Anterior cingulate cortex (tissue), 58 donors: ENCODE measurements around the gene AP5B1.
"Not testable (repeated sequence)": the region's sequence is repeated elsewhere in the genome, so short reads cannot be mapped to it uniquely, and the experiment has no call there.

Experiments used
- DNase-seq, 58 donors: peaks; one replicate each; lab custom pipeline; 2025; lab: John Stamatoyannopoulos, UW

Gene AP5B1

GRCh38 chr11:65770951-65771567 is 9.7 kb downstream of the AP5B1 start:
- no peak for DNase-seq

DNA sequence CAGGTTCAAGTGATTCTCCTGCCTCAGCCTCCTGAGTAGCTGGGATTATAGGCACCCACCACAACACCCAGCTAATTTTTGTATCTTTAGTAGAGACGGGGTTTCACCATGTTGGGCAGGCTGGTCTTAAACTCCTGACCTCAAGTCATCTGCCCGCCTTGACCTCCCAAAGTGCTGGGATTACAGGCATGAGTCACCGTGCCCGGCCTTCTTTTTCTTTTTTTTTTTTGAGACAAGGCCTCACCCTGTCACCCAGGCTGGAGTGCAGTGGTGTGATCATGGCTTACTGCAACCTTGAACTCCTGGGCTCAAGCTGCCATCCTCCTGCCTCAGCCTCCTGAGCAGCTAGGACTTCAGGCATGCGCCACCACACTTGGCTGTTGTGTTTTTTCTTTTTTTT is 13.0 kb downstream of the AP5B1 start:
- DNase-seq, result not testable (repeated sequence)

DNA sequence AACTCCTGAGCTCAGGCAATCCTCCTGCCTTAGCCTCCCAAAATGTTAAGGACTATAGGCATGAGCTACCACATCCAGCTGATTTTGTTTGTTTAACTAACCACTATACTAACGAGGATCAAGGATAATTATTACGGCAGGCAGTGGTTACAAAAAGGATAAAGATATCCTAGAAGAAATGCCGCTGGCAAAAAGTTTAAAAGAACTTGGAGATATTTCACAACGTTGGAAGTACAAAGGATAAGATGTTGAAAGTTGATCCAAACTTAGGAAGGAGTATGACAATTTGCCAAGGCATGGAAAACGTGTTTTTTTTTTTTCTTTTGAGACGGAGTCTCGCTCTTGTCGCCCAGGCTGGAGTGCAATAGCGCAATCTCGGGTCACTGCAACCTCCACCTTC is 13.4 kb downstream of the AP5B1 start:
- no peak for DNase-seq

- DNase-seq, result no peak
Measured at GRCh38 chr11:65766535-65766934, 14.2 kb downstream of the AP5B1 start.

- DNase-seq, result no peak
Measured at GRCh38 chr11:65764434-65764833, 16.3 kb downstream of the AP5B1 start.

- DNase-seq, result not testable (repeated sequence)
Measured at GRCh38 chr11:65762816-65763215, 18.0 kb downstream of the AP5B1 start.

DNA sequence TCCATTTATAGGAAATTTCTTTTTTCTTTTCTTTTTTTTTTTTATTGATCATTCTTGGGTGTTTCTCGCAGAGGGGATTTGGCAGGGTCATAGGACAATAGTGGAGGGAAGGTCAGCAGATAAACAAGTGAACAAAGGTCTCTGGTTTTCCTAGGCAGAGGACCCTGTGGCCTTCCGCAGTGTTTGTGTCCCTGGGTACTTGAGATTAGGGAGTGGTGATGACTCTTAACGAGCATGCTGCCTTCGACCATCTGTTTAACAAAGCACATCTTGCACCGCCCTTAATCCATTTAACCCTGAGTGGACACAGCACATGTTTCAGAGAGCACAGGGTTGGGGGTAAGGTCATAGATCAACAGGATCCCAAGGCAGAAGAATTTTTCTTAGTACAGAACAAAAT is 18.6 kb downstream of the AP5B1 start:
- DNase-seq, result not testable (repeated sequence)

- no peak for DNase-seq
Measured at GRCh38 chr11:65745049-65745448, 35.7 kb downstream of the AP5B1 start.

DNA sequence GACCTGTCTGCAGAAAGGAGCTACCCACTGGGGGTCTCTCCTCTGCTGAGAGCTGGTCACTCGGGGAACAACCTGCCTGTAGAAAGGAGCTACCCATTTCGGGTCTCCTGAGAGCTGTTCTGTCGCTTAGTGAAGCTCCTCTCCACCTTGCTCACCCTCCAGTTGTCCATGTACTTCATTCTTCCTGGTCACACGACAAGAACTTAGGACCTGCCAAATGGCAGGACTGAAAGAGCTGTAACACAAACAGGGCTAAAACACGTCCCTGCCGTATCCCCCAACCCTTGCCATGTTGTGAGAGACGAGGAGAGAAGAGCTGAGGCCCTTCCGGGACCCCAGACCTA is 36.1 kb downstream of the AP5B1 start:
- no peak for DNase-seq

DNA sequence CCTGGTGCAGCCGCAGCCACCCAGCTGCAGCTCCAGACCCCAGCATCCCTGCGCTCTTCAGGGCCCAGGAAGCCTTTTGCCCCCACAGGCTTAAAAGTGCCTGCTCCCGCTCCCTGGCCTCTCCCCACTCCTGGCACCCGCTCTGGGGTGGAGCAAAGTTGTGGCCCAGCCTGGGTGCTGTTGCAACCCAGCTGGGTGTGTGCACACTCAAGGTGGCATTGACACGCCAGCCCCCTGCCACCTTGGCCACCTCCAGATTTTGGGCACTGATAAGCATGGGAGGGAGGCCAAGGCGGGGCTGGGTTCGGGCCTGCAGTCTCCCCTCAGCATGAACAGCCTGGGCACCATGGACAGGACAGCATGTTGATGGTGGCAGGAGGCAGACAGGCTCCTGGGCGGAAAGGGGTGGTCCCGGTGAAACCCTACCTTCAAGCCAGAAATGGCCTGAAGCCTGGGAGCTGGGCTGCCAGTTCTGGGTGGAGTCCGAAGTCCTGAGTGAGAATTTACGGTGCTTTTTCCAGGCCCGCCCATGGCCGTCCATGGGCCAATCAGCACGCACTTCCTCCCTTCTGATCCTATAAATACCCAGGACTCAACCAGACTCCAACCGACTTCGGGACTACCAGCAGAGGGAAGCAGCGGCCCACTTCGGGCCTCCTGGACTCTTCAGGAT is 36.6 kb downstream of the AP5B1 start:
- no peak for DNase-seq

GRCh38 chr11:65743681-65744025 is 37.1 kb downstream of the AP5B1 start:
- no peak for DNase-seq

- DNase-seq, result no peak
Measured at GRCh38 chr11:65742353-65742752, 38.4 kb downstream of the AP5B1 start.

DNA sequence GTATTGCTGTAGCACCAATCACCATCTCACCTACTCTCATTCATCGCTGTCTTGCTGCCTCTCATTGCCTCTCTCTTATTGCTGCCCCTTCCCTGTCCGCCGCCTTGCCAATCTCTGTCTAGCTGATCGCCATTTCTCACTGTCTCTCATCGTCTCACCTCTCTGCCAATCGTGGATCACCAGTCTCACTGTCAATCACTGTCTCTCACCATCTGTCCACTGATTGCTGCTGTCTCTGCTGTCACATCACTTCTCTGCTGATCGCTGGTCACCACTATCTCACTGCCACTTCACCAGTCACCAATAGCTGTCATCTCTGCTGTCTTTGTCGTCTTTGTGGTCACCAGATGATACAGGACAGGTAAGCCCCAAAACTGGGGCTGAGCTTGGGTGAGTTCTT is 39.6 kb downstream of the AP5B1 start:
- no peak for DNase-seq

- DNase-seq, result no peak
Measured at GRCh38 chr11:65739022-65739421, 41.8 kb downstream of the AP5B1 start.

GRCh38 chr11:65736810-65737209 is 44.0 kb downstream of the AP5B1 start:
- no peak for DNase-seq

GRCh38 chr11:65735111-65735510 is 45.7 kb downstream of the AP5B1 start:
- DNase-seq, result not testable (repeated sequence)

DNA sequence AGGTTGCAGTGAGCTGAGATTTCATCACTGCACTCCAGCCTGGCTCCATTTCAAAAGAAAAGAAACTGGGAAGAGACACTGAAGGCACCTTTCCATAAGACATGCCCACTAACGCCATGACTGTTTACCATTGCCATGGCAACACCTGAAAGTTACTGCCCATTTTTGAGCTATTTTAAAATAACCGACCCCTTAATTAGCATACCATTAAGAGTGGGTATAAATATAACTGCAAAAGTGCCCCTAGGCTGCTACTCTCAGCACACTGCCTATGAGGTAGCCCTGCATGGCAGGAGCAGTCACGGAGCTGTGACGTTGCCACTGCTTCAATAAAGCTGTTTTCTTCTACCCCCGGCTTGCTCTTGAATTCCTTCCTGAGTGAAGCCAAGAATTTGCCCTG is 50.3 kb downstream of the AP5B1 start:
- DNase-seq, result no peak

DNA sequence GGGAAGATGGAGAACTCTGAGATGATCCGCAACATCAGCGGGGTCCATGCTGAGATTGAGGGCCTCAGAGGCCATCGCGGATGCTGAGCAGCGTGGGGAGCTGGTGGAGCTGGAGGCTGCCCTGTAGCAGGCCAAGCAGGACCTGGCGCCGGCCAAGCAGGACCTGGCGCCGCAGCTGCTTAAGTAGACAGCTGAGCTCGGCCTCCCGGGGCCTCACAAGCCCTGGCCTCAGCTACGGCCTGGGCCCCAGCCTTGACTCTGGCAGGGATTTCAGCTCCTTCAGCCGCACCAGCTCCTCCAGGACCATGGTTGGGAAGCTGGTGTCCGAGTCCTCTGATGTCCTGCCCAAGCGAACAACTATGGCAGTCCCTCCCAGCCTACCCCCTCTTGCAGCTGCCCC is 52.9 kb downstream of the AP5B1 start:
- no peak for DNase-seq

DNA sequence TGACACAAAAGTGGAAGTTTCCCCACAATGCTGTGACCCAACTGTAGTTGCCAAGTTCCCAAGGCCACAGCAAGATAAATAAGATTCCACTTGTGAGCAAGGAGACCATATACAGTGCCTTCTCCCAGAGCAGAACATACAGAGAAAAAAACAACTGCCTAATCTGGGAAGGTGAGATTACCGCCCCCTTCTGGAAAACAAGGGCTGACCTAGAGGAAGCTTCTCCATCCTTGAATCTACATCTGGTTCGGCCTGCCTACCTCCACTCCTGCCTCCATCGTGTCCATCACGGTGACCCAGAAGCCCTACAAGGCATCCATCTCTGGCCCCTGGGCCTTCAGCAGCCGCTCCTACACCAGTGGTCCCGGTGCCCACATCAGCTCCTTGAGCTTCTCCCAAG is 54.1 kb downstream of the AP5B1 start:
- no peak for DNase-seq
